Measurements from ENCODE around the gene GPR158. TPM values are rescaled to one million over a fixed set of nuclear protein-coding genes. Genes with fewer than 3 reads are reported as not detected.

GPR158 gene
- total RNA-seq, 2 experiments from 2014 or later, result not detected

- H2AFZ ChIP-seq (ENCODE audit: low read length), result no peak overlapping the region
- H3K9me3 ChIP-seq (ENCODE audit: low read length), result no peaks in the 10 kb centered on the region
- no peak overlapping the region for H3K4me2 ChIP-seq (ENCODE audit: low read length)
- H4K20me1 ChIP-seq (ENCODE audit: insufficient read depth, low read length), result no peaks in the 10 kb centered on the region
- H3K79me2 ChIP-seq (ENCODE audit: insufficient read depth, low read depth, low read length), result no peaks in the 10 kb centered on the region
- intact Hi-C loops (cut with micrococcal nuclease; ENCODE audit: unreplicated experiment), result no loop called here
- no peak for DNase-seq (ENCODE audit: low spot score)
- H3K4me3 ChIP-seq (ENCODE audit: low read depth, low read length, poor library complexity, severe bottlenecking), result no peak overlapping the region
- ChIA-PET CTCF (ENCODE audit: unreplicated experiment) (no interaction called here), POLR2A (no interaction called here)
- BruUV-seq (replicated peaks), result no TSS peak
- no peaks in the 10 kb centered on the region for H3K9me2 ChIP-seq (ENCODE audit: insufficient read depth, low read length)
- no peaks in the 10 kb centered on the region for H3K4me1 ChIP-seq (ENCODE audit: insufficient read depth, low read length, poor library complexity, severe bottlenecking)
- H3K36me3 ChIP-seq (ENCODE audit: insufficient read depth, low read length), result no peaks in the 10 kb centered on the region
- TF ChIP-seq EZH2phosphoT487 (IDR thresholded peaks at IDR 0.05; ENCODE audit: borderline replicate concordance, low read depth, low read length) (no peak), CTCF (conservative IDR thresholded peaks at IDR 0.05; ENCODE audit: low read length) (no peak)
- no peak overlapping the region for H3K27ac ChIP-seq (ENCODE audit: low read depth, low read length, poor library complexity, severe bottlenecking)
These were observed 3.6 kb downstream of the GPR158 start for GRCh38 chr10:25178411-25178810.

GRCh38 chr10:25180801-25181200 is 6.0 kb downstream of the GPR158 start:
- POLR2A ChIA-PET, result interaction anchor here (0.6 kb wide), 1 partner anchor 372 kb away, joined by 3 read pairs; no protein-coding TSS in a partner anchor
- H3K9me3 ChIP-seq (ENCODE audit: low read length), result no peaks in the 10 kb centered on the region
- H2AFZ ChIP-seq (ENCODE audit: low read length), result no peak overlapping the region
- no peaks in the 10 kb centered on the region for H4K20me1 ChIP-seq (ENCODE audit: insufficient read depth, low read length)
- BruUV-seq (replicated peaks), result no TSS peak
- H3K27ac ChIP-seq (ENCODE audit: low read depth, low read length, poor library complexity, severe bottlenecking), result no peak overlapping the region
- no peaks in the 10 kb centered on the region for H3K4me1 ChIP-seq (ENCODE audit: insufficient read depth, low read length, poor library complexity, severe bottlenecking)
- H3K79me2 ChIP-seq (ENCODE audit: insufficient read depth, low read depth, low read length), result no peaks in the 10 kb centered on the region
- DNase-seq (ENCODE audit: low spot score), result no peak
- H3K36me3 ChIP-seq (ENCODE audit: insufficient read depth, low read length), result no peaks in the 10 kb centered on the region
- TF ChIP-seq CTCF (conservative IDR thresholded peaks at IDR 0.05; ENCODE audit: low read length) (no peak), EZH2phosphoT487 (IDR thresholded peaks at IDR 0.05; ENCODE audit: borderline replicate concordance, low read depth, low read length) (no peak)
- CTCF ChIA-PET (ENCODE audit: unreplicated experiment), result no interaction called here
- H3K4me2 ChIP-seq (ENCODE audit: low read length), result no peak overlapping the region
- H3K9me2 ChIP-seq (ENCODE audit: insufficient read depth, low read length), result no peaks in the 10 kb centered on the region
- intact Hi-C loops (cut with micrococcal nuclease; ENCODE audit: unreplicated experiment), result no loop called here
- H3K4me3 ChIP-seq (ENCODE audit: low read depth, low read length, poor library complexity, severe bottlenecking), result no peak overlapping the region

GRCh38 chr10:25182636-25183035 is 7.8 kb downstream of the GPR158 start:
- Histone ChIP-seq H3K4me2 (ENCODE audit: low read length) (no peak overlapping the region), H2AFZ (ENCODE audit: low read length) (no peak overlapping the region), H3K9me2 (ENCODE audit: insufficient read depth, low read length) (no peaks in the 10 kb centered on the region), H3K9me3 (ENCODE audit: low read length) (no peaks in the 10 kb centered on the region), H3K36me3 (ENCODE audit: insufficient read depth, low read length) (no peaks in the 10 kb centered on the region), H3K4me1 (ENCODE audit: insufficient read depth, low read length, poor library complexity, severe bottlenecking) (no peaks in the 10 kb centered on the region), H3K79me2 (ENCODE audit: insufficient read depth, low read depth, low read length) (no peaks in the 10 kb centered on the region), H4K20me1 (ENCODE audit: insufficient read depth, low read length) (no peaks in the 10 kb centered on the region), H3K4me3 (ENCODE audit: low read depth, low read length, poor library complexity, severe bottlenecking) (no peak overlapping the region), H3K27ac (ENCODE audit: low read depth, low read length, poor library complexity, severe bottlenecking) (no peak overlapping the region)
- ChIA-PET POLR2A (no interaction called here), CTCF (ENCODE audit: unreplicated experiment) (no interaction called here)
- intact Hi-C loops (cut with micrococcal nuclease; ENCODE audit: unreplicated experiment), result no loop called here
- BruUV-seq (replicated peaks), result no TSS peak
- TF ChIP-seq EZH2phosphoT487 (IDR thresholded peaks at IDR 0.05; ENCODE audit: borderline replicate concordance, low read depth, low read length) (no peak), CTCF (conservative IDR thresholded peaks at IDR 0.05; ENCODE audit: low read length) (no peak)
- DNase-seq (ENCODE audit: low spot score), result no peak

Data from OCI-LY7 (cell line).